Measurements from ENCODE around the gene PUS10.
"Not testable (repeated sequence)": the region's sequence is repeated elsewhere in the genome, so short reads cannot be mapped to it uniquely, and the experiment has no call there.

Gene PUS10

GRCh38 chr2:60991644-60992043 lies 26.4 kb downstream of the PUS10 start:
- H3K27ac ChIP-seq = no peak overlapping the region
- no peak for TF ChIP-seq CTCF (conservative IDR thresholded peaks at IDR 0.05)

- no peak for TF ChIP-seq CTCF (conservative IDR thresholded peaks at IDR 0.05)
- no peak overlapping the region; the same call in 1 of the 2 replicates for H3K27ac ChIP-seq
Observed at GRCh38 chr2:60989259-60989658, 28.8 kb downstream of the PUS10 start.

- not testable (repeated sequence) for H3K27ac ChIP-seq
Observed at GRCh38 chr2:60987656-60988055, 30.4 kb downstream of the PUS10 start.

GRCh38 chr2:60987041-60987440 lies 31.0 kb downstream of the PUS10 start:
- H3K27ac ChIP-seq = no peak overlapping the region
- TF ChIP-seq CTCF (conservative IDR thresholded peaks at IDR 0.05) = no peak

- TF ChIP-seq CTCF (conservative IDR thresholded peaks at IDR 0.05) = no peak
- no peak overlapping the region for H3K27ac ChIP-seq
Observed at GRCh38 chr2:60984720-60985119, 33.3 kb downstream of the PUS10 start.

- not testable (repeated sequence) for H3K27ac ChIP-seq
Observed at GRCh38 chr2:60982066-60982465, 36.0 kb downstream of the PUS10 start.

GRCh38 chr2:60980071-60980815 lies 37.8 kb downstream of the PUS10 start:
- H3K27ac ChIP-seq = no peak overlapping the region
- no peak for TF ChIP-seq CTCF (conservative IDR thresholded peaks at IDR 0.05)

- no peak for TF ChIP-seq CTCF (conservative IDR thresholded peaks at IDR 0.05)
- no peak overlapping the region for H3K27ac ChIP-seq
Observed at GRCh38 chr2:60979231-60979630, 38.8 kb downstream of the PUS10 start.

- no peak overlapping the region for H3K27ac ChIP-seq
- no peak for TF ChIP-seq CTCF (conservative IDR thresholded peaks at IDR 0.05)
Observed at GRCh38 chr2:60977562-60977895, 40.5 kb downstream of the PUS10 start.
